Measurements from ENCODE around the gene HBQ1. TPM values are rescaled to one million over a fixed set of nuclear protein-coding genes. Genes with fewer than 3 reads are reported as not detected.
"Not testable (repeated sequence)": the region's sequence is repeated elsewhere in the genome, so short reads cannot be mapped to it uniquely, and the experiment has no call there.

HBQ1 gene
- total RNA-seq, 1 donor from 2014 or later = not detected

DNA sequence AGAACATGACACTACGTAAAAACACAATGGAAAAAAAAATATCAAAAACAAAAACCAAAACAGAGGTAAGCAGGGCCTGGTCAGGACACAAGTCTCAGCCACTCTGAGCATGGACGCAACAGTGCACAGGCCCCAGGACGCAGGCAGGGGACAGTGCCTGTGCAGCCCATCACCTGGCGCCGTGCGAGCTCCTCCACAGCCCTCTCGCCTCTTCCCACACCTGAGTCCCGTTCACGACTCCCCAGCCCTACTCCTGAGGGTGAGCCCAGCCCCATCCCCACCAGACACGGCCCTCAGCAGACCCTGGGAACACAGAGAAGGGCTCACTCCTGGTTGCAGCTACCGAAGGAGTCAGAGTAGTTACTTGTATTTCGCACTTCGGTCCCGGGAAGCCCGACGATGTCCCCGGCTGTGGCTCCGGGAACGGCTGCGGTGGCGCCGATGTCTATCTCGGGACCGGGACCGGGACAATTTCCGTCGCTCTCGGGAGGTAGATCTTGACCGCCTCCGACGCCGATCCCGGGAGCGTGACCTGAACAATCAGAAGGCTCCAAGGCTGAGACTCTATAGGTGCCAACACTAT, 9.4 kb downstream of the HBQ1 start:
- ATAC-seq (ENCODE audit: poor library complexity) (no peak), DNase-seq (no peak)
- intact Hi-C loops (cut with DNase I) = no loop called here

DNA sequence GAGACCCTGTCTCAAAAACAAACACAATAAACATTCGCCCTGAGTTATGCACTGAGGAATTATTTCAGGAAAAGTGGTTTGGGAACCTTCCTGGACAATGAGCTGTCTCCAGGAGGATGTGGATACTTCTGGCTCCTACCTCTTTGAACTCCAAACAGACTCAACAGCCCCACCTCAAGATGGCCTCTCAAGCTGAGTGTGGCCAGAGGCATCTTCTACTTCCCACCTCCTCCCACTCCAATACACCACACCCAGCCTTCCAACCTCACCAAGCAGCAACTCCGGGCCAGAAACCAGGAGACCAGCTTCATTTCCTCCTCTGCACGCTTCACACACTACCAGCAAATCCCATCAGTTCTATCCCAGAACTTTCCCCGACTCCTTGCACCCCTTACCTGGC, 11.6 kb downstream of the HBQ1 start:
- intact Hi-C loops (cut with DNase I) = no loop called here
- DNase-seq (no peak), ATAC-seq (ENCODE audit: poor library complexity) (no peak)

DNA sequence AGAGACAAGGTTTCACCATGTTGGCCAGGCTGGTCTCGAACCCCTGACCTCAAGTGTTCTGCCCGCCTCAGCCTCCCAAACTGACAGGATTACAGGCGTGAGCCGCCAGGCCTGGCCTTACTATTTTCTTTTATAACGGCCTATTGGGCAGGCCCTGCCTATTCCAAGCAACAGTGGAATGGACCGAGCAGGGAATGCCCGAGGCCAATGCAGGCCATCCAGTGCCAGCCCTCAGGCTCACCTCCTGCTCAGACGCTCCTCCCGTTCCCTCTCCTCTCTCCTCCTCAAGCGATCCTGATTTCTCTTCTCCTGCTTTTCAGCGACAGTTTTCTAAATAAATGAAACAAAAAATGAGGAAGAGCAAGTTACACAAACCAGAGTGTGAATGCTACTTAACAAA, 12.4 kb downstream of the HBQ1 start:
- intact Hi-C loops (cut with DNase I) = no loop called here
- DNase-seq = no peak
- ATAC-seq (ENCODE audit: poor library complexity) = no peak

DNA sequence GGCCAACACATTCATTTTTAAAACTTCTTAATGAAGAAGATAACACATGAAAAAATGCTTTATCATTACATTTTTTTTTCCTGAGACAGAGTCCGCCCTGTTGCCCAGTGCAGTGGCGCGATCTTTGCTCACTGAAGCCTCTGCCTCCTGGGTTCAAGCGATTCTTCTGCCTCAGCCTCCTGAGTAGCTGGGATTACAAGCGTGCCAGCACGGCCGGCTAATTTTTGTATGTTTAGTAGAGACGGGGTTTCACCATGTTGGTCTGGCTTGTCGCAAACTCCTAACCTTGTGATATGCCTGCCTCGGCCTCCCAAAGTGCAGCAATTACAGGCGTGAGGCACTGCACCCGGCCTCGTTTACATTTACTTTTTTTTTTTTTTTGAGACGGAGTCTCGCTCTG, 13.2 kb downstream of the HBQ1 start:
- intact Hi-C loops (cut with DNase I) = no loop called here
- DNase-seq = no peak
- no peak for ATAC-seq (ENCODE audit: poor library complexity)

DNA sequence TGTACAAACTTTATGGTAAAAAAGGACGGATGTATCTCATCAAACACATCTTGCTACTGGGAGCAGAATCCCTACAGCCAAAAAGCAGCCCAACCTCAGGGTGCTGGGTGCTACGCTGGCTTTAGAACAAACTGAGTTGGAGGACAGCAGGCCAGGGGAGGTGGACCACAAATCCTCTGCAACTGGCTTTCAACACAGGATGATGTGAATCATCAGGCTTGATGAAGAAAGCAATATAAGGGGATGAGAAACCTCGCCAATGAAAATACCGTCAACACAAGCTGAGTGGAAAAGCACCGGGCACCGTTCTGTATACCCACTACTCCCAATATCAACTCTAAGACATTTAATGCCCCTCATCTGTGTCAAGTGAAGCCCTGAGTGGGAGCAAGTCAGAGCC, 14.3 kb downstream of the HBQ1 start:
- DNase-seq (no peak), ATAC-seq (ENCODE audit: poor library complexity) (no peak)
- intact Hi-C loops (cut with DNase I) = no loop called here

DNA sequence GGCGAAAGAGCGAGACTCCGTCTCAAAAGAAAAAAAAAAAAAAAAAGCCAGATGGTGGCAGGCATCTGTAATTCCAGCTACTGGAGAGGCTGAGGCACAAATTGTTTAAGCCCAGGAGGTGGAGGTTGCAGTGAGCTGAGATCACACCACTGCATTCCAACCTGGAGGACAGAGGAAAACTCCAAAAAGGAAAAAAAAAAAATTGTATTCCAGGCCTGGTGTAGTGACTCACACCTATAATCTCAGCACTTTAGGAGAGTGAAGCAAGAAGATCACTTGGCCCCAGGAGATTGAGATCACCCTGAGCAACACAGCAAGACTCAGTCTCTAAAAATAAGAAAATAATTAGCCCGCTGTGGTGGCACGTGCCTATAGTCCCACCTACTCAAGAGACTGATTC, 20.1 kb downstream of the HBQ1 start:
- ATAC-seq (ENCODE audit: poor library complexity) (no peak), DNase-seq (no peak)
- intact Hi-C loops (cut with DNase I) = no loop called here

DNA sequence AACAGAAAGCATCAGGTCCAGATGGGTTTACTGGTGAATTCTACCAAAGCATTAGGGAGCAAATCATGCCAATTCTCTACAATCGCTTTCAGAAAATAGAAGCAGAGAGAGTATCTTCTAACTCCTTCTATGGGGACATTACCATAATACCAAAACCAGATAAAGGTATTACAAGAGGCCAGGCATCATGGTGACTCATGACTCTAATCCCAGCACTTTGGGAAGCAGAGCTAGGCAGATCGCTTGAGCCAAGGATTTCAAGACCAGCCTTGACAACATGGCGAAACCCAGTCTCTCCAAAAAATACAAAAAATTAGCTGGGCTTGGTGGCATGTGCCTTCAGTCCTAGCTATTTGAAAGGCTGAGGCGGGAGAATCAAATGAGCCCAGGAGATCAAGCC, 23.0 kb downstream of the HBQ1 start:
- intact Hi-C loops (cut with DNase I) = no loop called here
- no peak for ATAC-seq (ENCODE audit: poor library complexity)
- DNase-seq = no peak

DNA sequence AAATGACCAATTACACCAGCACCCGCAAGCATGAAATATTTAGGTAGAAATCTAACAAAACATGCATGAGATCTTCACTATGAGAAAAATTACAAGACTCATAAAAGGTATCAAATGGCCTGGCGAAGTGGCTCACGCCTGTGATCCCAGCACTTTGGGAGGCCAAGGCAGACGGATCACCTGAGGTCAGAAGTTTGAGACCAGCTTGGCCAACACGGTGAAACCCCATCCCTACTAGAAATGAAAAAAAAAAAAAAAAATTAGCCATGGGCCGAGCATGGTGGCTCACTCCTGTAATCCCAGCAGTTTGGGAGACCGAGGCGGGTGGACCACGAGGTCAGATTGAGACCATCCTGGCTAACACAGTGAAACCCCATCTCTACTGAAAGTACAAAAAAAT, 23.8 kb downstream of the HBQ1 start:
- intact Hi-C loops (cut with DNase I); DNase-seq; ATAC-seq (ENCODE audit: poor library complexity): not testable (repeated sequence)

DNA sequence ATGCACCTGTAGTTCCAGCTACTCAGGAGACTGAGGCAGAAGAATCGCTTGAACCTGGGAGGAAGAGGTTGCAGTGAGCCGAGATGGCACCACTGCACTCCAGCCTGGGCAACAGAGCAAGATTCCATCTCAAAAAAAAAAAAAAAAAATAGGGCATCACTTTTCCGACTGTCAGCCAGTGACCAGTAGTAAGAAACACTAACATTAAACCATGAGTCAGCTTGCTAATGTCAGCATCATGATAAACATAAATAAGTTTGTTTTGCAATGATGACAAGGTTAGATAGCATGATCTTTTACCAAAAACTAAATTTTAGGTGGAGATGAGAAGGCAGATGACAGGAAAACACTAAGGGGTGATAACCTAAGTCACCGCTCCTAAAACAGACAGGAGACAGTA, 29.1 kb downstream of the HBQ1 start:
- intact Hi-C loops (cut with DNase I); ATAC-seq (ENCODE audit: poor library complexity): not testable (repeated sequence)

DNA sequence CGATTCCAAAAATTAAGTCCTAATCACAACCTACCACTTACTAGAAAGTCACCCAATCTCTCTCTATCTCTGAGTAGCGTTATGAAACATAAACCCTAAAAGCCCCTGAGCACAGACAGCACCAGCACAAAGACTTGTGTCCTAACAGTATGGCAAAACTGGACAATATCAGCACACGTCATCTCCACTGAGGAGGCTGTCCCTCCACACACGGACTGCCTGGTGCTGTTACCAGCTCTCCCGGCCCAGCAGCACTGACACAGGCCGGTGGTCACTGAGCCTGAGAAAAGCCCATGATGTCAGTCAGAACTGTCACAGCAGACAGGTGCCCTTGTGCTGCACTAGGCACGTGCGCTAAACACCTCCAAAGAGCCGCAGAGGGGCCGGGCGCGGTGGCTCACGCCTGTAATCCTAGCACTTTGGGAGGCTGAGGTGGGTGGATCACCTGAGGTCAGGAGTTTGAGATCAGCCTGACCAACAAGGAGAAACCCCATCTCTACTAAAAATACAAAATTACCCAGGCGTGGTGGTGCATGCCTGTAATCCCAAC, 31.4 kb downstream of the HBQ1 start:
- ATAC-seq (ENCODE audit: poor library complexity) = peak; percentile 13
- DNase-seq; intact Hi-C loops (cut with DNase I): not testable (repeated sequence)

More for the DNA sequence above, 29.1 kb downstream of the HBQ1 start:
- not testable (repeated sequence) for DNase-seq

DNA sequence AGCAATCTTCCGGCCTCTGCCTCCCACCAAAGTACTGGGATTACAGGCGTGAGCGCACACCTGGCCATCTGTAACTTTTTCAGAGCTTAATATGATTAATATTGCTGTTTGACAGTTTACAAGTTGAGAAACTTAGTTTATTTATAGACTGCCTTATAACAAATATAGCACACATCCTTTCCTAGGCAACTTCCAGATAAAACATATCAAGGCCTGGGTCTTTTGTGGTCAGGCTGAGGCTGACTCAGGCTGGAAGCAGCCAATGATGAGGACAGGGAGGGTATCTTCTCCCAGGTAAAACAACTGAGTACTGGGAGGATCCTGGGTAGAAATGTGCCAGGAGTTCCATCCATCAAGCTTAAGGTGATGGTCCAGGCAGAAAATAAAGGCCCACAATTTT, 32.7 kb downstream of the HBQ1 start:
- DNase-seq (no peak), ATAC-seq (ENCODE audit: poor library complexity) (peak; percentile 30)
- intact Hi-C loops (cut with DNase I) = no loop called here

DNA sequence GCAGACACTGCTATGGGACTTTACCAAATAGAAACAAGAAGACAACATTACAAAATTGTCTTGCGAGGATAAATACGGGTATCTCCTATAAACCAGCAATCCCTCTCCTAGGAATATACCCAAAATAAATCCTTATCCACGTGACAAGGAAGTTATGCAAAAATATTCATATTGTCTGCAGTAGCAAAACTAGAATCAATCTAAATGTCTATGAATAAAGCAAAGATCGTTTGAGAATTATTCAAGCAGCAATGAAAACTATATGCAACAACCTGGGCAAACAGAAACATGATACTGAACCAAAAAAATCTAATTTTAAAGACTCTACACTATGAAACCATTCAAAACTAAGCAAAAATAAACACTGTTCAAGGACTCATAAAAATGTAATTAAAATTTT, 39.8 kb downstream of the HBQ1 start:
- DNase-seq (no peak), ATAC-seq (ENCODE audit: poor library complexity) (no peak)
- intact Hi-C loops (cut with DNase I) = no loop called here

DNA sequence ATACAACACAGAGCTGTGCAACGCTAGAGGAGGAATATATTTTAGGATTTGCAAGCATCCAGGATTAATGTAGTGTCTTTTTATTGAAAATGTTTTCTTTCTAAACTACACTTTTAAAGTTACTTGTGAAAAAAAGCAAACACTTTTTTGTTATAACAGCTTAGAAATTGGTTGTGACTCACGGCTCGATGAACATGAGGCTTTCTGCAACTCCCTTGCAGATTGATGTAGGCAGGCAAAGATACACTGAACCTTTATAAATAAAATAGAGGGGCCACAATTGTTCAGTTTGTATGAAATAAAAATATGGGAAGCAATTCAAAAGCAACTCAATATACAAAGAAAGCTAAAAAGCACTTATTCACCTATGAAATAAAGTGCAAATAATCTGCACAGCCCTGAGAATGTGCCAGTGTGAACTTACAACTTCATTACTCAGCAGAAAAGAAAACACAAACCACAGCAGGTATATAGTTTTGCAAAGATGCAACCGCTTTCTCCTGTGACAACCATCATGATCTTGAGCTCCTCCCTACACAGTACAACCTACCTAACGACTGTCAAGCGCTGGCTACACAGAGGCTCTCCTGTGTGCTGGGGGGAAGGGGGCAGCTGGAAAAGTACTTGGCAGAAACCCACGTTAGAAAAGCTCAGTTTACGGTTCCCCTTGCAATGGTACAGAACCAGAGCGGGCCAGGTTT, 48.0 kb downstream of the HBQ1 start:
- intact Hi-C loops (cut with DNase I) = loop anchor here (5.0 kb wide), 1 partner anchor 124 kb away; the partner anchor contains the start of gene AXIN1
- peak; percentile 6 for ATAC-seq (ENCODE audit: poor library complexity)
- DNase-seq = no peak

DNA sequence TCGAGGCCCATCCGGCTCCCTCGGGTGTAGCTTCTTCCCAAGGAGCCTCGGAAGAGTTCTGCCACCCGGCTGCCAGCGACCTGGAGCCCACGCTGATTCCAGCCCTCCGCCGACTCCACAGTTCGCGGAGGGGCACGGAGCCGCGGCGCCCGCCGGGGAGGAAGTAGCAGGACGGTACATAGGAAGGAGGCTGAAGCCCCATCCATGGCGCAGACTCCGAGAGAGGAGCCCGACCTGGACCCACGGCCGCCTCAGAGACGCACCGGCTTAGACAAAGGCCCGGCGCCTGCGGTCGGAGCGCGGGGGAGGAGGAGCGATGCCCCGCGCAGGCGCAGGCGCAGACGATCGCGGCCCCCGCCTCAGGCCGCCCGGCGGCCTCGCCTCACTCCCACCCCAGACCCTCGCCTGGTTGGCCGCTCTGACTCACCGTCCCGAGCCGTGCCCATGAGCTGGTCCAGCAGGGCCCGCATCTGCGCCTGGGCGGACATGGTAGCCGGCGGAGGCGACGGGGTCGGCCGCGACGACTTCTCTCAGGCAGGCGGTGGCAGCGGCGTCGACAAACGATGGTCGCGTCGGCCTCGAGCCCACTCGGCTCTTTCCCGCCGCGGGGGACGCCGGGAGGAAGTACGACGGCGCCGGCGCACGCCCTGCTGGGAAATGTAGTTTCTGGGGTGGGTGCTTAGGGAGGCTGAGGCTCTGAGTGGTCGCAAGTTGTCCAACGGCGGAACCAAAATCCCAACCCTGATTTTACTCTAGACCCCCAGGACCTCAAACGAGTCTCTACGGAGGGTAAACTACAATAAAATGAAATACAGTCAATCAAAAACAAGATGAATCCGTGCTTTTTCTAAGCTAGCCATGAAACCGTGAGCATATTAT, 48.8 kb downstream of the HBQ1 start, which contains the start of gene LUC7L:
Gene LUC7L, minus strand, starts transcription at position 598 of the 879 bp plus-strand sequence. Its CDS starts 110 bp downstream, at position 488.
- ATAC-seq (ENCODE audit: poor library complexity) = peak; percentile 98
- intact Hi-C loops (cut with DNase I) = loop anchor here (5.0 kb wide), 1 partner anchor 123 kb away; the partner anchor contains the start of gene AXIN1
- peak; percentile 93 for DNase-seq

DNA sequence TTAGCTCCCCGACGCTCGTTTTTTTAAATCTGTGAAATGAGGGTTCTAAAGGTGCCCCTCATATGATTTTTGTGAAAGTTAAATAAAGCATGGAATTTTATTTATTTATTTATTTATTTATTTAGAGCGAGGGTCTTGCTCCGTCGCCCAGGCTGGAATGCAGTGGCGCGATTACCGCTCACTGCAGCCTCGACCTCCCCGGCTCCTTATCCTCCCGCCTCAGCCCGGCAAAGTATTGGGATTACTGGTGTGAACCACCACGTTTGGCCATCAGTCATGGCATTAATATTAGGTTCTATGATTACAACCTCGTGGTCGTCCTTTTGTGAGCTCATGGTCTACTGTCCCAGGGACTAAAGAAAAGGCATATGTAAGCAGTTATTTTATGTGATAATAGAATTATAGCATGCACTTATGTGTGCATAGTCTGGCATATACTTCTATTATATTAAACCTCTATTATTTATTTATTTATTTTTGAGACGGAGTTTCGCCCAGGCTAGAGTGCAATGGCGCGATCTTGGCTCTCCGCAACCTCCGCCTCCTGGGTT, 49.5 kb downstream of the HBQ1 start:
- DNase-seq (no peak), ATAC-seq (ENCODE audit: poor library complexity) (no peak)
- intact Hi-C loops (cut with DNase I) = loop anchor here (5.0 kb wide), 1 partner anchor 122 kb away; the partner anchor contains the start of gene AXIN1

DNA sequence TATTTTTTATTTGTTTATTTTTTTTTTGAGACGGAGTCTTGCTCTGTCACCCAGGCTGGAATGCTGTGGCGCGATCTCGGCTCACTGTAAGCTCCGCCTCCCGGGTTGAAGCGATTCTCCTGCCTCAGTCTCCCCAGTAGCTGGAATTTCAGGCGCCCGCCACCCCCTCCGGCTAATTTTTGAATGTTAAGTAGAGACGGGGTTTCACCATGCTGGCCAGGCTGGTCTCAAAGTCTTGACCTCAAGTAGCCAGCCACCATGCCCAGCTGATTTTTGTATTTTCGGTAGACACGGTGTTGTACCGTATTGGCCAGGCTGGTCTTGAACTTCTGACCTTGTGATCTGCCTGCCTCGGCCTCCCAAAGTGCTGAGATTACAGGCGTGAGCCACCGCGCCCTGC, 50.1 kb downstream of the HBQ1 start:
- intact Hi-C loops (cut with DNase I) = not testable (repeated sequence)

More for the DNA sequence above, 50.1 kb downstream of the HBQ1 start:
- not testable (repeated sequence) for ATAC-seq (ENCODE audit: poor library complexity); DNase-seq
